Mammary epithelial cell (primary cell): ENCODE results near the gene XPC.

Source experiments
- CTCF ChIP-seq, 2 donors: IDR thresholded peaks in 1 of 2; conservative IDR thresholded peaks in 1 of 2; 2 replicates each; pipeline ENCODE4 v1.5.1; 2011 to 2012; ENCODE audit warnings: inconsistent platforms in 2 of 2, low read length in 2 of 2, mild to moderate bottlenecking in 2 of 2, control low read depth in 1 of 2, low read depth in 1 of 2; ENCODE audit not compliant: insufficient read depth in 1 of 2; ENCODE audit errors: extremely low read depth in 1 of 2
- EZH2 ChIP-seq: IDR thresholded peaks from 2 replicates; pipeline ENCODE4 v1.6.1; 2012; ENCODE audit warnings: low read length, inconsistent platforms, borderline replicate concordance

- TF ChIP-seq EZH2 (no peak), CTCF (conservative IDR thresholded peaks at IDR 0.05 in 1 of 2, IDR thresholded peaks at IDR 0.05 in 1 of 2; ENCODE audit: extremely low read depth in 1 of 2, insufficient read depth in 1 of 2, low read depth in 1 of 2, low read length in 2 of 2) (no peak)
Observed at GRCh38 chr3:14225421-14225820, 47.0 kb upstream of the XPC start.
